HepG2 (cell line): ENCODE measurements around the gene ATP6V0A1. TPM values are rescaled to one million over a fixed set of nuclear protein-coding genes. Genes with fewer than 3 reads are reported as not detected.

ENCODE experiments used
- ARNTL ChIP-seq: sonication (generic); formaldehyde crosslinking; IDR thresholded peaks from 2 replicates; pipeline ENCODE4 v1.4.0; 2020; ENCODE audit warnings: mild to moderate bottlenecking, missing genetic modification reagents
- ATAD3A ChIP-seq: sonication (generic); formaldehyde crosslinking; IDR thresholded peaks from 2 replicates; pipeline ENCODE4 v1.4.0; 2020; ENCODE audit warnings: missing genetic modification reagents
- BHLHE40 ChIP-seq: IDR thresholded peaks from 2 replicates; pipeline ENCODE4 v1.6.1; 2011; ENCODE audit warnings: low read length, improper control_type of control experiment
- NR2F1 ChIP-seq, 2 experiments: fragments of 450-650 bp in 1 of 2; formaldehyde crosslinking in 1 of 2; IDR thresholded peaks; 2 replicates each; pipeline versions ENCODE4 v1.5.0 to v1.6.1; 2016 to 2020; ENCODE audit warnings: mild to moderate bottlenecking in 1 of 2, missing compliant biosample characterization in 1 of 2, missing genetic modification reagents in 1 of 2, moderate library complexity in 1 of 2
- PHB2 ChIP-seq: fragments of 450-650 bp; IDR thresholded peaks from 2 replicates; pipeline ENCODE4 v1.6.1; 2018; ENCODE audit not compliant: partially characterized antibody
- PITX1 ChIP-seq: sonication (generic); formaldehyde crosslinking; IDR thresholded peaks from 2 replicates; pipeline ENCODE4 v1.5.1; 2020; ENCODE audit warnings: mild to moderate bottlenecking, missing genetic modification reagents
- RNF2 ChIP-seq: fragments of 450-650 bp; conservative IDR thresholded peaks from 2 replicates; pipeline ENCODE4 v1.6.1; 2016; ENCODE audit warnings: low read depth
- SMAD1 ChIP-seq: sonication (generic); formaldehyde crosslinking; IDR thresholded peaks from 2 replicates; pipeline ENCODE4 v1.4.0; 2020; ENCODE audit warnings: missing genetic modification reagents, low read depth, mild to moderate bottlenecking, borderline replicate concordance
- ZEB1 ChIP-seq: IDR thresholded peaks from 2 replicates; pipeline ENCODE4 v1.6.1; 2012; ENCODE audit warnings: mild to moderate bottlenecking, low read depth, inconsistent platforms; ENCODE audit not compliant: insufficient replicate concordance
- ZMAT3 ChIP-seq: sonication (generic); formaldehyde crosslinking; conservative IDR thresholded peaks from 2 replicates; pipeline ENCODE4 v1.7.0; 2021; ENCODE audit warnings: missing genetic modification reagents
- ZNF292 ChIP-seq: sonication (generic); formaldehyde crosslinking; IDR thresholded peaks from 2 replicates; pipeline ENCODE4 v1.8.1; 2022; ENCODE audit warnings: mild to moderate bottlenecking, low read depth, missing genetic modification reagents, borderline replicate concordance
- ZNF460 ChIP-seq: sonication (generic); formaldehyde crosslinking; IDR thresholded peaks from 2 replicates; pipeline ENCODE4 v1.5.1; 2020; ENCODE audit warnings: missing genetic modification reagents, mild to moderate bottlenecking, borderline replicate concordance
- ZNF549 ChIP-seq: sonication (generic); formaldehyde crosslinking; IDR thresholded peaks from 2 replicates; pipeline ENCODE4 v1.5.0; 2020; ENCODE audit warnings: missing genetic modification reagents
- ZNF577 ChIP-seq: sonication (generic); formaldehyde crosslinking; IDR thresholded peaks from 2 replicates; pipeline ENCODE4 v1.4.0; 2020; ENCODE audit warnings: mild to moderate bottlenecking, low read depth, missing genetic modification reagents, borderline replicate concordance
- ZNF607 ChIP-seq: sonication (generic); formaldehyde crosslinking; IDR thresholded peaks from 2 replicates; pipeline ENCODE4 v1.5.1; 2020; ENCODE audit warnings: missing genetic modification reagents, mild to moderate bottlenecking, borderline replicate concordance
- ZNF678 ChIP-seq: sonication (generic); formaldehyde crosslinking; IDR thresholded peaks from 2 replicates; pipeline ENCODE4 v1.4.0; 2020; ENCODE audit warnings: mild to moderate bottlenecking, missing genetic modification reagents
- ZNF703 ChIP-seq: sonication (generic); formaldehyde crosslinking; IDR thresholded peaks from 2 replicates; pipeline ENCODE4 v1.5.1; 2020; ENCODE audit warnings: missing genetic modification reagents, mild to moderate bottlenecking, moderate library complexity, borderline replicate concordance
- ZNF841 ChIP-seq: sonication (generic); formaldehyde crosslinking; IDR thresholded peaks from 2 replicates; pipeline ENCODE4 v1.8.1; 2023; ENCODE audit warnings: missing genetic modification reagents, borderline replicate concordance
- polyA plus RNA-seq, 8 experiments: library from polyadenylated mRNA; depleted of rRNA in 3 of 8; stranded (reverse) in 7 of 8; unstranded in 1 of 8; fragments of >200 nt; fragmentation: Illumina TruSeq in 4 of 8; extraction: Trizol in 4 of 8; gene quantifications; 2 replicates each; pipeline versions ENCODE4 v1.2.1 to v1.2.3, GENCODE V29; 2011 to 2016; ENCODE audit warnings: low read depth in 4 of 8, missing spikeins in 1 of 8, mixed read lengths in 1 of 8; ENCODE audit not compliant: insufficient read depth in 1 of 8
- total RNA-seq, 5 experiments: library from RNA; depleted of rRNA; stranded (reverse); fragments of >200 nt; fragmentation: Illumina TruSeq; extraction: Trizol; gene quantifications; 2 replicates each; pipeline ENCODE4 v1.2.3, GENCODE V29; 2016; ENCODE audit warnings: low read depth in 1 of 5
- TF ChIP-seq, protein P1 (sequence below): IDR thresholded peaks from 2 replicates; pipeline ENCODE4 v1.6.1; 2016; ENCODE audit warnings: low read depth, control low read depth
- TF ChIP-seq, protein P2 (sequence below): sonication (generic); formaldehyde crosslinking; IDR thresholded peaks from 2 replicates; pipeline ENCODE4 v1.4.0; 2020; ENCODE audit warnings: missing genetic modification reagents, borderline replicate concordance
- TF ChIP-seq, protein P3 (sequence below), 2 experiments: sonication (generic) in 1 of 2; formaldehyde crosslinking in 1 of 2; IDR thresholded peaks; 2 replicates each; pipeline versions ENCODE4 v1.4.0 to v1.6.1; 2016 to 2020; ENCODE audit warnings: borderline replicate concordance in 1 of 2, low read depth in 1 of 2, mild to moderate bottlenecking in 1 of 2, missing genetic modification reagents in 1 of 2
- TF ChIP-seq, protein P4 (sequence below): sonication (generic); formaldehyde crosslinking; IDR thresholded peaks from 2 replicates; pipeline ENCODE4 v1.5.0; 2020; ENCODE audit warnings: mild to moderate bottlenecking, missing genetic modification reagents

ATP6V0A1 gene
- total and polyA plus RNA-seq, 2 of the 13 experiments (the other 11 are each of a cell fraction or from before 2014, with no cell fraction given) = 27.9 to 54.1 TPM

GRCh38 chr17:42530952-42531454 lies 72.3 kb downstream of the ATP6V0A1 start (continued):
- TF ChIP-seq ZNF460 (CRISPR knock-in tag) (no peak), PHB2 (no peak), ARNTL (CRISPR knock-in tag) (peak; percentile 85), RNF2 (no peak), ZMAT3 (CRISPR knock-in tag) (peak; percentile 67; the same call in 1 of the 2 replicates), ZNF549 (no peak), ATAD3A (CRISPR knock-in tag) (no peak), ZNF703 (CRISPR knock-in tag) (no peak; the same call in 1 of the 2 replicates), ZNF841 (CRISPR knock-in tag) (no peak), ZEB1 (peak; percentile 21), ZNF292 (CRISPR knock-in tag) (peak; percentile 88), NR2F1 (CRISPR knock-in tag; IDR thresholded peaks at IDR 0.05) (peak; percentile 87 to 95), PITX1 (CRISPR knock-in tag) (peak; percentile 93), ZNF607 (CRISPR knock-in tag) (no peak; the same call in 1 of the 2 replicates), ZNF577 (CRISPR knock-in tag) (no peak), BHLHE40 (peak; percentile 72), SMAD1 (CRISPR knock-in tag) (no peak), ZNF678 (CRISPR knock-in tag) (0 out of 2 replicates have a peak, but pooled peaks have one; percentile 46)
- TF ChIP-seq, protein P1, sequence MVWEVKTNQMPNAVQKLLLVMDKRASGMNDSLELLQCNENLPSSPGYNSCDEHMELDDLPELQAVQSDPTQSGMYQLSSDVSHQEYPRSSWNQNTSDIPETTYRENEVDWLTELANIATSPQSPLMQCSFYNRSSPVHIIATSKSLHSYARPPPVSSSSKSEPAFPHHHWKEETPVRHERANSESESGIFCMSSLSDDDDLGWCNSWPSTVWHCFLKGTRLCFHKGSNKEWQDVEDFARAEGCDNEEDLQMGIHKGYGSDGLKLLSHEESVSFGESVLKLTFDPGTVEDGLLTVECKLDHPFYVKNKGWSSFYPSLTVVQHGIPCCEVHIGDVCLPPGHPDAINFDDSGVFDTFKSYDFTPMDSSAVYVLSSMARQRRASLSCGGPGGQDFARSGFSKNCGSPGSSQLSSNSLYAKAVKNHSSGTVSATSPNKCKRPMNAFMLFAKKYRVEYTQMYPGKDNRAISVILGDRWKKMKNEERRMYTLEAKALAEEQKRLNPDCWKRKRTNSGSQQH (CRISPR knock-in tag) = no peak
- TF ChIP-seq, protein P2, sequence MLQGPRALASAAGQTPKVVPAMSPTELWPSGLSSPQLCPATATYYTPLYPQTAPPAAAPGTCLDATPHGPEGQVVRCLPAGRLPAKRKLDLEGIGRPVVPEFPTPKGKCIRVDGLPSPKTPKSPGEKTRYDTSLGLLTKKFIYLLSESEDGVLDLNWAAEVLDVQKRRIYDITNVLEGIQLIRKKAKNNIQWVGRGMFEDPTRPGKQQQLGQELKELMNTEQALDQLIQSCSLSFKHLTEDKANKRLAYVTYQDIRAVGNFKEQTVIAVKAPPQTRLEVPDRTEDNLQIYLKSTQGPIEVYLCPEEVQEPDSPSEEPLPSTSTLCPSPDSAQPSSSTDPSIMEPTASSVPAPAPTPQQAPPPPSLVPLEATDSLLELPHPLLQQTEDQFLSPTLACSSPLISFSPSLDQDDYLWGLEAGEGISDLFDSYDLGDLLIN (CRISPR knock-in tag) = no peak
- TF ChIP-seq, protein P3, sequence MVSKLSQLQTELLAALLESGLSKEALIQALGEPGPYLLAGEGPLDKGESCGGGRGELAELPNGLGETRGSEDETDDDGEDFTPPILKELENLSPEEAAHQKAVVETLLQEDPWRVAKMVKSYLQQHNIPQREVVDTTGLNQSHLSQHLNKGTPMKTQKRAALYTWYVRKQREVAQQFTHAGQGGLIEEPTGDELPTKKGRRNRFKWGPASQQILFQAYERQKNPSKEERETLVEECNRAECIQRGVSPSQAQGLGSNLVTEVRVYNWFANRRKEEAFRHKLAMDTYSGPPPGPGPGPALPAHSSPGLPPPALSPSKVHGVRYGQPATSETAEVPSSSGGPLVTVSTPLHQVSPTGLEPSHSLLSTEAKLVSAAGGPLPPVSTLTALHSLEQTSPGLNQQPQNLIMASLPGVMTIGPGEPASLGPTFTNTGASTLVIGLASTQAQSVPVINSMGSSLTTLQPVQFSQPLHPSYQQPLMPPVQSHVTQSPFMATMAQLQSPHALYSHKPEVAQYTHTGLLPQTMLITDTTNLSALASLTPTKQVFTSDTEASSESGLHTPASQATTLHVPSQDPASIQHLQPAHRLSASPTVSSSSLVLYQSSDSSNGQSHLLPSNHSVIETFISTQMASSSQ (IDR thresholded peaks at IDR 0.05; ENCODE audit: low read depth) = peak; percentile 60; the same call in 1 of the 2 replicates
- TF ChIP-seq, protein P3 (CRISPR knock-in tag; IDR thresholded peaks at IDR 0.05; ENCODE audit: borderline replicate concordance) = peak; percentile 81; the same call in 1 of the 2 replicates
- TF ChIP-seq, protein P4, sequence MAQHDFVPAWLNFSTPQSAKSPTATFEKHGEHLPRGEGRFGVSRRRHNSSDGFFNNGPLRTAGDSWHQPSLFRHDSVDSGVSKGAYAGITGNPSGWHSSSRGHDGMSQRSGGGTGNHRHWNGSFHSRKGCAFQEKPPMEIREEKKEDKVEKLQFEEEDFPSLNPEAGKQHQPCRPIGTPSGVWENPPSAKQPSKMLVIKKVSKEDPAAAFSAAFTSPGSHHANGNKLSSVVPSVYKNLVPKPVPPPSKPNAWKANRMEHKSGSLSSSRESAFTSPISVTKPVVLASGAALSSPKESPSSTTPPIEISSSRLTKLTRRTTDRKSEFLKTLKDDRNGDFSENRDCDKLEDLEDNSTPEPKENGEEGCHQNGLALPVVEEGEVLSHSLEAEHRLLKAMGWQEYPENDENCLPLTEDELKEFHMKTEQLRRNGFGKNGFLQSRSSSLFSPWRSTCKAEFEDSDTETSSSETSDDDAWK (CRISPR knock-in tag) = no peak
